Upper lobe of left lung (tissue), 4 donors: ENCODE data around the gene HINT3.

ENCODE experiments used
- CTCF ChIP-seq, 6 experiments: fragments of 450-650 bp in 4 of 6; fragments of 200-600 bp in 2 of 6; sonication (generic) in 2 of 6; IDR thresholded peaks; one replicate each; pipeline ENCODE4 v1.5.1; 2016 to 2019; ENCODE audit warnings: antibody characterized with exemption in 6 of 6
- EP300 ChIP-seq, 4 donors: sonication (generic); formaldehyde crosslinking; IDR thresholded peaks; one replicate each; pipeline ENCODE4 v1.5.1; 2017; ENCODE audit warnings: antibody characterized with exemption in 4 of 4, control low read depth in 2 of 4
- POLR2A ChIP-seq, 4 donors: fragments of 450-650 bp; IDR thresholded peaks; one replicate each; pipeline ENCODE4 v1.5.1; 2016 to 2017; ENCODE audit warnings: antibody characterized with exemption in 4 of 4, mild to moderate bottlenecking in 2 of 4
- POLR2AphosphoS5 ChIP-seq, 2 donors: sonication (generic); formaldehyde crosslinking; IDR thresholded peaks; one replicate each; pipeline ENCODE4 v1.5.1; 2017; ENCODE audit warnings: antibody characterized with exemption in 2 of 2

- TF ChIP-seq CTCF (IDR thresholded peaks at IDR 0.05) (no peak), POLR2A (IDR thresholded peaks at IDR 0.05) (no peak), POLR2AphosphoS5 (IDR thresholded peaks at IDR 0.05) (no peak), EP300 (IDR thresholded peaks at IDR 0.05) (no peak)
Measured at GRCh38 chr6:125983246-125983945, 26.8 kb downstream of the HINT3 start.
